Spleen (tissue), 11 donors: ENCODE results near the gene UTP11. TPM values are rescaled to one million over a fixed set of nuclear protein-coding genes. Genes with fewer than 3 reads are reported as not detected.

Experiments
- DNase-seq: peaks from one replicate; pipeline ENCODE4 v3.0.0-alpha.2; 2020
- H3K27ac ChIP-seq, 8 donors: fragments of 200-600 bp; sonication (generic) in 7 of 8; 1 replicate in 4 of 8; 2 replicates in 4 of 8; pipeline versions ENCODE4 v1.5.0 to v1.8.0; 2016 to 2021; ENCODE audit warnings: inconsistent platforms in 4 of 8, mild to moderate bottlenecking in 4 of 8, moderate library complexity in 1 of 8
- H3K27me3 ChIP-seq, 7 donors: fragments of 200-600 bp; sonication (generic) in 6 of 7; replicated peaks in 1 of 7; 1 replicate in 4 of 7; 2 replicates in 3 of 7; pipeline versions ENCODE4 v1.5.0 to v1.8.0; 2016 to 2021; ENCODE audit warnings: inconsistent platforms in 3 of 7, mild to moderate bottlenecking in 1 of 7
- H3K36me3 ChIP-seq, 6 donors: fragments of 200-600 bp; sonication (generic) in 5 of 6; 1 replicate in 4 of 6; 2 replicates in 2 of 6; pipeline versions ENCODE4 v1.5.0 to v1.8.0; 2016 to 2021; ENCODE audit warnings: inconsistent platforms in 2 of 6
- H3K4me1 ChIP-seq, 6 donors: fragments of 200-600 bp; sonication (generic) in 5 of 6; 1 replicate in 3 of 6; 2 replicates in 3 of 6; pipeline versions ENCODE4 v1.5.0 to v1.8.0; 2016 to 2021; ENCODE audit warnings: inconsistent platforms in 3 of 6
- H3K4me3 ChIP-seq, 8 donors: fragments of 200-600 bp; sonication (generic) in 7 of 8; 1 replicate in 4 of 8; 2 replicates in 4 of 8; pipeline versions ENCODE4 v1.5.0 to v1.8.0; 2016 to 2021; ENCODE audit warnings: inconsistent platforms in 4 of 8, mild to moderate bottlenecking in 4 of 8, moderate library complexity in 2 of 8
- H3K9me3 ChIP-seq, 8 donors: fragments of 200-600 bp; sonication (generic) in 7 of 8; 1 replicate in 4 of 8; 2 replicates in 4 of 8; pipeline versions ENCODE4 v1.5.0 to v1.8.0; 2016 to 2021; ENCODE audit warnings: inconsistent platforms in 4 of 8
- CTCF ChIP-seq, 11 experiments: fragments of 200-600 bp in 7 of 11; fragments of 450-650 bp in 4 of 11; sonication (generic) in 4 of 11; IDR thresholded peaks in 8 of 11; conservative IDR thresholded peaks in 3 of 11; 1 replicate in 7 of 11; 2 replicates in 4 of 11; pipeline versions ENCODE4 v1.4.0 to v1.8.0; 2016 to 2021; ENCODE audit warnings: antibody characterized with exemption in 11 of 11, inconsistent platforms in 4 of 11, mild to moderate bottlenecking in 1 of 11
- POLR2A ChIP-seq, 3 donors: fragments of 450-650 bp; IDR thresholded peaks; one replicate each; pipeline ENCODE4 v1.5.1; 2017; ENCODE audit warnings: antibody characterized with exemption in 3 of 3, mild to moderate bottlenecking in 1 of 3
- POLR2AphosphoS5 ChIP-seq, 3 donors: sonication (generic); formaldehyde crosslinking; IDR thresholded peaks; one replicate each; pipeline ENCODE4 v1.5.1; 2017; ENCODE audit warnings: antibody characterized with exemption in 3 of 3
- WGBS, 5 donors: extraction: QIAGEN DNeasy Blood & Tissue Kit in 3 of 5; methylation state at CpG; one replicate each; pipeline versions ENCODE4 v1.1.5 to v1.1.7; 2013 to 2018; 5-methylcytosine and 5-hydroxymethylcytosine counted together
- intact Hi-C: fragments of 100-400 bp; cut with DNase I; formaldehyde crosslinking; loops from one replicate; pipeline ENCODE4 v1.15.0; 2023; ENCODE audit warnings: low total_unique reads
- polyA plus RNA-seq, 3 donors: library from polyadenylated mRNA; stranded (reverse); fragments of 200-250 nt; gene quantifications; one replicate each; pipeline ENCODE4 v1.2.1, GENCODE V29; 2013
- total RNA-seq, 7 donors: library from RNA; depleted of rRNA in 3 of 7; stranded (reverse); fragments of >200 nt in 3 of 7; fragmentation: NEBNext Ultra II Directional in 4 of 7; extraction: Animal tissue kit (Norgen Biotek cat#: 25700) in 4 of 7; gene quantifications; one replicate each; pipeline versions ENCODE4 v1.1.0 to v1.2.1, GENCODE V29; 2016 to 2021
- donor health status: healthy with polysubstance abuse.
- donor health status: DM: no; HTN: no; CAD: no; lungs with moderate emphysema.
- donor health status: DM: no; HTN: no; CAD: no.
- donor health status: Bipolar disorder and iron deficiency.
- donor health status: healthy.
- donor health status: DM: no; HTN: no; CAD: no.
- donor health status: DM: yes; HTN: yes; CAD: no.

The UTP11 gene
- total and polyA plus RNA-seq, 10 donors, result 12.5 to 51.4 (median 20.8) TPM

GRCh38 chr1:37997256-37998088, 15.1 kb upstream of the UTP11 start:
- intact Hi-C loops, result no loop called here
- Histone ChIP-seq H3K9me3 (no peaks in the 10 kb centered on the region), H3K27ac (peak overlapping the region in 7 of 8 donors; percentile 72 to 91 (median 82)), H3K4me1 (peaks cover 28 to 82% (median 70%) of the 10 kb centered on the region in 6 donors), H3K36me3 (peaks cover 0 to 22% (median 0%) of the 10 kb centered on the region in 6 donors), H3K27me3 (peaks cover 0 to 5% (median 0%) of the 10 kb centered on the region in 7 donors), H3K4me3 (no peak overlapping the region)
- 88 to 91% (median 89%) methylated on average over 13 to 25 of the region's 25 CpGs for WGBS, 5 donors
- no peak for DNase-seq
- no peak for TF ChIP-seq POLR2A (IDR thresholded peaks at IDR 0.05)
- TF ChIP-seq POLR2AphosphoS5 (IDR thresholded peaks at IDR 0.05), result no peak
- TF ChIP-seq CTCF (IDR thresholded peaks at IDR 0.05 in 8 of 11, conservative IDR thresholded peaks at IDR 0.05 in 3 of 11), result no peak

GRCh38 chr1:37998089-37998808, 14.3 kb upstream of the UTP11 start:
- Histone ChIP-seq H3K4me1 (peaks cover 28 to 90% (median 74%) of the 10 kb centered on the region in 6 donors), H3K27ac (peak overlapping the region in 7 of 8 donors; percentile 79 to 91 (median 82))
- no peak for DNase-seq

DNA sequence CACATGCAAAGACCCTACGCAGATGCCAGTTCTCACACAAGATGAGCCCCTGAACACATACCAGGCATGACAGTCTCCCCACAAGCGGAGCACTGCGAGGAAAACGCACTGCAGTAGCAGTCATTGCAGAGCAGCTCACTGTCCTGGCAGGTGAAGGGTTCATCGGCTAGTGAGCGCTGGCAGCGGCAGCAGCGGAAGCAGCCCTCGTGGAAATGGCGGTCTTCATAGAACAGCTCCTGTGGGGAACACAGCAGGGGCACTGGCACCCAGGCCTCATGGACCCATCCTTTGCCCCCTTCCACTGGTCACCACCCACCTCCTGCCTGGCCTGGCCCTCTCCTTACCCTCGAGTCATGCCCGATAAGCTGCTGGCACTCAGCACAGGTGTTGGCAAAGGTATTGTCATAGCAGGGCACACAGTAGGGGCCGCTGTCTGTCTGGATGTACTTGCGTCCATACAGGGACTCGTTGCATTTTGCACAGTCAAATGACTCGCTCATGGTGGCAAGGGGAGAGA, 13.6 kb upstream of the UTP11 start:
- Histone ChIP-seq H3K36me3 (peaks cover 0 to 22% (median 0%) of the 10 kb centered on the region in 6 donors), H3K9me3 (no peaks in the 10 kb centered on the region), H3K4me1 (peaks cover 28 to 97% (median 78%) of the 10 kb centered on the region in 6 donors), H3K4me3 (peak overlapping the region in 1 of 8 donors; percentile 32), H3K27me3 (peaks cover 0 to 11% (median 0%) of the 10 kb centered on the region in 7 donors), H3K27ac (peak overlapping the region; percentile 2 to 91 (median 82))
- TF ChIP-seq POLR2AphosphoS5 (IDR thresholded peaks at IDR 0.05) (no peak), POLR2A (IDR thresholded peaks at IDR 0.05) (no peak), CTCF (IDR thresholded peaks at IDR 0.05 in 8 of 11, conservative IDR thresholded peaks at IDR 0.05 in 3 of 11) (no peak)
- no peak for DNase-seq
- intact Hi-C loops, result no loop called here
- WGBS, 5 donors, result 60 to 80% (median 68%) methylated on average over 5 to 16 of the region's 16 CpGs

More at GRCh38 chr1:37998089-37998808, 14.3 kb upstream of the UTP11 start:
- TF ChIP-seq POLR2A (IDR thresholded peaks at IDR 0.05) (no peak), POLR2AphosphoS5 (IDR thresholded peaks at IDR 0.05) (no peak), CTCF (IDR thresholded peaks at IDR 0.05 in 8 of 11, conservative IDR thresholded peaks at IDR 0.05 in 3 of 11) (no peak)
- WGBS, 5 donors, result 83 to 89% (median 88%) methylated on average over 9 of the region's 9 CpGs
- intact Hi-C loops, result no loop called here
- Histone ChIP-seq H3K27me3 (peaks cover 0 to 5% (median 0%) of the 10 kb centered on the region in 7 donors), H3K4me3 (no peak overlapping the region), H3K36me3 (peaks cover 0 to 22% (median 0%) of the 10 kb centered on the region in 6 donors), H3K9me3 (no peaks in the 10 kb centered on the region)
